B cell (primary cell): Measurements from ENCODE around the gene CCL13. TPM values are rescaled to one million over a fixed set of nuclear protein-coding genes. Genes with fewer than 3 reads are reported as not detected.

Experiments
- ATAC-seq: fragments of 200-7000 bp; cut with Tn5 transposase; one replicate; pipeline ENCODE4 v1.10.0; 2021; ENCODE audit warnings: low read depth, mild to moderate bottlenecking, moderate number of reproducible peaks, moderate library complexity
- CTCF ChIA-PET: fragments of 350-600 bp; sonication (Branson Sonifier 250); formaldehyde crosslinking; loops from one replicate; lab custom pipeline; 2021; ENCODE audit warnings: antibody characterized with exemption, inconsistent platforms; lab: Charles Lee
- POLR2A ChIA-PET: fragments of 350-600 bp; sonication (Branson Sonifier 250); formaldehyde crosslinking; loops from one replicate; lab custom pipeline; 2021; ENCODE audit warnings: antibody characterized with exemption; lab: Charles Lee
- DNase-seq: peaks from one replicate; pipeline ENCODE4 v3.0.0; 2013
- H2AFZ ChIP-seq: 2 replicates; pipeline ENCODE4 v1.6.1; 2012; ENCODE audit warnings: mild to moderate bottlenecking, low read depth, low read length; ENCODE audit not compliant: insufficient read depth, poor library complexity, severe bottlenecking
- H3K27ac ChIP-seq, 2 donors: 1 replicate in 1 of 2; 2 replicates in 1 of 2; pipeline ENCODE4 v1.5.1; 2012 to 2013; ENCODE audit warnings: low read length in 2 of 2, mild to moderate bottlenecking in 2 of 2, moderate library complexity in 1 of 2
- H3K27me3 ChIP-seq, 4 experiments: fragments of 200-600 bp in 1 of 4; sonication (generic) in 1 of 4; replicated peaks in 1 of 4; 1 replicate in 2 of 4; 2 replicates in 2 of 4; pipeline versions ENCODE4 v1.6.1 to v1.7.0; 2013 to 2016; ENCODE audit warnings: low read length in 3 of 4, mild to moderate bottlenecking in 2 of 4, mixed read lengths in 1 of 4, moderate library complexity in 1 of 4; ENCODE audit not compliant: insufficient read depth in 4 of 4, control insufficient read depth in 3 of 4; ENCODE audit errors: control extremely low read depth in 1 of 4
- H3K36me3 ChIP-seq, 2 experiments: replicated peaks in 1 of 2; 1 replicate in 1 of 2; 2 replicates in 1 of 2; pipeline versions ENCODE4 v1.6.1 to v1.7.1; 2013; ENCODE audit warnings: low read length in 1 of 2; ENCODE audit not compliant: insufficient read depth in 2 of 2, control insufficient read depth in 1 of 2; ENCODE audit errors: control extremely low read depth in 1 of 2, extremely low read depth in 1 of 2
- H3K4me1 ChIP-seq, 2 donors: fragments of 200-600 bp in 1 of 2; sonication (generic) in 1 of 2; 1 replicate in 1 of 2; 2 replicates in 1 of 2; pipeline versions ENCODE4 v1.5.1 to v1.6.1; 2013 to 2017; ENCODE audit warnings: low read length in 2 of 2; ENCODE audit not compliant: control insufficient read depth in 2 of 2, insufficient read depth in 2 of 2
- H3K4me2 ChIP-seq: replicated peaks from 2 replicates; pipeline ENCODE3; 2012; ENCODE audit warnings: mild to moderate bottlenecking, low read depth, low read length; ENCODE audit not compliant: poor library complexity, severe bottlenecking
- H3K4me3 ChIP-seq, 5 experiments: fragments of 200-600 bp in 1 of 5; sonication (generic) in 1 of 5; 1 replicate in 3 of 5; 2 replicates in 2 of 5; pipeline versions ENCODE4 v1.5.1 to v1.7.0; 2011 to 2016; ENCODE audit warnings: low read length in 4 of 5, mild to moderate bottlenecking in 4 of 5, low read depth in 2 of 5, control low read depth in 1 of 5, moderate library complexity in 1 of 5; ENCODE audit not compliant: insufficient read depth in 1 of 5; ENCODE audit errors: control extremely low read depth in 1 of 5, extremely low read depth in 1 of 5
- H3K79me2 ChIP-seq: fragments of 200-600 bp; sonication (generic); one replicate; pipeline ENCODE4 v1.6.0; 2016; ENCODE audit warnings: low read length; ENCODE audit not compliant: control insufficient read depth, insufficient read depth
- H3K9ac ChIP-seq: fragments of 200-600 bp; sonication (generic); 2 replicates; pipeline ENCODE4 v1.6.1; 2017; ENCODE audit warnings: mild to moderate bottlenecking, low read length, moderate library complexity
- H3K9me3 ChIP-seq, 3 donors: one replicate each; pipeline versions ENCODE4 v1.6.1 to v1.7.1; 2013; ENCODE audit warnings: low read length in 2 of 3; ENCODE audit not compliant: control insufficient read depth in 2 of 3, insufficient read depth in 1 of 3; ENCODE audit errors: control extremely low read depth in 1 of 3
- H4K20me1 ChIP-seq: 2 replicates; pipeline ENCODE4 v1.6.0; 2012; ENCODE audit warnings: mild to moderate bottlenecking, low read length; ENCODE audit not compliant: insufficient read depth, control insufficient read depth, poor library complexity, severe bottlenecking
- H3K27ac Mint-ChIP-seq: one replicate; pipeline ENCODE4 v1.8.0; 2021; ENCODE audit warnings: mixed read lengths
- H3K27me3 Mint-ChIP-seq: one replicate; pipeline ENCODE4 v1.8.0; 2021; ENCODE audit warnings: mixed read lengths
- H3K4me1 Mint-ChIP-seq: one replicate; pipeline ENCODE4 v1.8.0; 2021; ENCODE audit warnings: mixed read lengths
- H3K4me3 Mint-ChIP-seq: one replicate; pipeline ENCODE4 v1.8.0; 2021; ENCODE audit warnings: mixed read lengths
- H3K9me3 Mint-ChIP-seq: one replicate; pipeline ENCODE4 v1.8.0; 2022; ENCODE audit warnings: mixed read lengths; ENCODE audit not compliant: insufficient read depth
- EZH2 ChIP-seq: IDR thresholded peaks from 2 replicates; pipeline ENCODE4 v1.6.1; 2012; ENCODE audit warnings: borderline replicate concordance, low read depth, mild to moderate bottlenecking, moderate library complexity, low read length; ENCODE audit not compliant: insufficient read depth, poor library complexity, severe bottlenecking
- WGBS: methylation state at CpG from one replicate; pipeline ENCODE4 v1.1.5; 2013; ENCODE audit warnings: missing lambda C conversion rate; ENCODE audit not compliant: insufficient coverage; 5-methylcytosine and 5-hydroxymethylcytosine counted together
- intact Hi-C: fragments of 100-400 bp; cut with micrococcal nuclease; formaldehyde crosslinking; loops from one replicate; pipeline ENCODE4 v1.10.0; 2022
- polyA plus RNA-seq: library from polyadenylated mRNA; depleted of rRNA; stranded (reverse); fragments of >200 nt; gene quantifications from 2 replicates; pipeline ENCODE4 v1.2.3, GENCODE V29; 2012
- total RNA-seq, 2 donors: library from RNA; stranded (reverse); fragments of 120-200 nt in 1 of 2; gene quantifications; 1 replicate in 1 of 2; 2 replicates in 1 of 2; pipeline versions ENCODE4 v1.2.3 to v1.2.4, GENCODE V29; 2013 to 2022
- TF ChIP-seq, protein P1 (sequence below): fragments of 200-600 bp; IDR thresholded peaks from one replicate; pipeline ENCODE4 v1.8.0; 2022; ENCODE audit warnings: antibody characterized with exemption, mild to moderate bottlenecking

Gene CCL13
- total and polyA plus RNA-seq, 2 donors (not counting 1 experiment from before 2014, with no cell fraction given) = not detected

DNA sequence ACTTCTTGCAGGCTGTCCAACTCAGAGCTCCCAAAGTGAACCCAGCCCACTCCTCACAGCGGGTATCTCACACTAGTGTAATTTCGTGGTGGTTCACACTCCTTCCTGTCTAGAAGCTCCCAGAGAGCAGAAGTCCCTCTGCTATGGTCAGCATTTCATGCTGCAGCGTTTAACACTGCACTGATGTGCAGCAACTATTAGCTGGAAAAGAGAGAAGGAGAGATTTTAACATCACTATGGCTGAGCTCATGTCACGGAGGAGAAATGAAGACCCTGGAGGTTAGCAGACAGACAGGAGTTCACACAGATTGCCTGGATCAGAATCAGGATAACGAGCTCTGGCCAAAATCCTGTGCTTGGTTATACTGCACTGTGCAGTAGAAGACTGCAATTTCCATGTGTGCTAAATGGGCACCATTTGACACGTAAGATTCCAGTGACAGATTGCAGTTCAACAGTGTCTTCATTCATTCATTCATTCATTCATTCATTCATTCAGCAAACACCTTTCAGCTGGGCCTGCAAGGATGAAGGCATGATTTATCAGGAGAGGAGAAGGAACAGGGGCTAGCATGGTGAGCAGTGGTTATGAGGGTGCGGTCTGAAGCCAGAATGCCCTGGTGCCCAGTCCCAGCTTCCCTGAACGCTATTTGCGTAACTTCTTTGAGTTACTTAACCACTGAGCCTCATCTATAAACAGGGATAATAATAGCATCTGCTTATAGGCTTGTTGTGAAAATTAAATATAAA is 12.1 kb downstream of the CCL13 start:
- peaks cover 21% of the 10 kb centered on the region for H3K4me1 Mint-ChIP-seq

More for the DNA sequence above, 12.1 kb downstream of the CCL13 start:
- no peaks in the 10 kb centered on the region for H3K9me3 ChIP-seq
- H3K4me2 ChIP-seq = no peak overlapping the region
- H3K27ac ChIP-seq = no peak overlapping the region
- no peak for TF ChIP-seq EZH2
- TF ChIP-seq, protein P1, sequence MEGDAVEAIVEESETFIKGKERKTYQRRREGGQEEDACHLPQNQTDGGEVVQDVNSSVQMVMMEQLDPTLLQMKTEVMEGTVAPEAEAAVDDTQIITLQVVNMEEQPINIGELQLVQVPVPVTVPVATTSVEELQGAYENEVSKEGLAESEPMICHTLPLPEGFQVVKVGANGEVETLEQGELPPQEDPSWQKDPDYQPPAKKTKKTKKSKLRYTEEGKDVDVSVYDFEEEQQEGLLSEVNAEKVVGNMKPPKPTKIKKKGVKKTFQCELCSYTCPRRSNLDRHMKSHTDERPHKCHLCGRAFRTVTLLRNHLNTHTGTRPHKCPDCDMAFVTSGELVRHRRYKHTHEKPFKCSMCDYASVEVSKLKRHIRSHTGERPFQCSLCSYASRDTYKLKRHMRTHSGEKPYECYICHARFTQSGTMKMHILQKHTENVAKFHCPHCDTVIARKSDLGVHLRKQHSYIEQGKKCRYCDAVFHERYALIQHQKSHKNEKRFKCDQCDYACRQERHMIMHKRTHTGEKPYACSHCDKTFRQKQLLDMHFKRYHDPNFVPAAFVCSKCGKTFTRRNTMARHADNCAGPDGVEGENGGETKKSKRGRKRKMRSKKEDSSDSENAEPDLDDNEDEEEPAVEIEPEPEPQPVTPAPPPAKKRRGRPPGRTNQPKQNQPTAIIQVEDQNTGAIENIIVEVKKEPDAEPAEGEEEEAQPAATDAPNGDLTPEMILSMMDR = no peak
- peaks cover 19% of the 10 kb centered on the region for H3K27me3 Mint-ChIP-seq
- H3K4me3 ChIP-seq = no peak overlapping the region
- no peak overlapping the region for H2AFZ ChIP-seq
- no peak overlapping the region for H3K9ac ChIP-seq
- H3K9me3 Mint-ChIP-seq = no peaks in the 10 kb centered on the region
- no peak overlapping the region for H3K27ac Mint-ChIP-seq
- H3K4me1 ChIP-seq = peaks cover 10 to 14% of the 10 kb centered on the region in 2 donors
- DNase-seq (no peak), ATAC-seq (no peak)
- H3K4me3 Mint-ChIP-seq = no peak overlapping the region
- ChIA-PET POLR2A (no interaction called here), CTCF (interaction anchor here (1.7 to 1.9 kb wide), 2 partner anchors 11 to 15 kb away, joined by 5 read pairs; partner anchors contain the start of gene CCL13)
- H3K36me3 ChIP-seq = no peaks in the 10 kb centered on the region
- H3K79me2 ChIP-seq = no peaks in the 10 kb centered on the region
- intact Hi-C loops = no loop called here
- no peaks in the 10 kb centered on the region for H4K20me1 ChIP-seq
- WGBS = 79% methylated on average over 5 of the region's 9 CpGs
- H3K27me3 ChIP-seq = peaks cover 0 to 8% (median 3%) of the 10 kb centered on the region in 4 experiments
